ENCODE measurements around the gene RNF223.

GRCh38 chr1:1072849-1073742 is 1.0 kb downstream of the RNF223 start:
- no peak for TF ChIP-seq CTCF (IDR thresholded peaks at IDR 0.05)
- no peak for TF ChIP-seq SP1 (CRISPR knock-in tag; conservative IDR thresholded peaks at IDR 0.05)
- TF ChIP-seq, protein P1, sequence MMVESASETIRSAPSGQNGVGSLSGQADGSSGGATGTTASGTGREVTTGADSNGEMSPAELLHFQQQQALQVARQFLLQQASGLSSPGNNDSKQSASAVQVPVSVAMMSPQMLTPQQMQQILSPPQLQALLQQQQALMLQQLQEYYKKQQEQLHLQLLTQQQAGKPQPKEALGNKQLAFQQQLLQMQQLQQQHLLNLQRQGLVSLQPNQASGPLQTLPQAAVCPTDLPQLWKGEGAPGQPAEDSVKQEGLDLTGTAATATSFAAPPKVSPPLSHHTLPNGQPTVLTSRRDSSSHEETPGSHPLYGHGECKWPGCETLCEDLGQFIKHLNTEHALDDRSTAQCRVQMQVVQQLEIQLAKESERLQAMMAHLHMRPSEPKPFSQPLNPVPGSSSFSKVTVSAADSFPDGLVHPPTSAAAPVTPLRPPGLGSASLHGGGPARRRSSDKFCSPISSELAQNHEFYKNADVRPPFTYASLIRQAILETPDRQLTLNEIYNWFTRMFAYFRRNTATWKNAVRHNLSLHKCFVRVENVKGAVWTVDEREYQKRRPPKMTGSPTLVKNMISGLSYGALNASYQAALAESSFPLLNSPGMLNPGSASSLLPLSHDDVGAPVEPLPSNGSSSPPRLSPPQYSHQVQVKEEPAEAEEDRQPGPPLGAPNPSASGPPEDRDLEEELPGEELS (CRISPR knock-in tag; IDR thresholded peaks at IDR 0.05): no peak
- TF ChIP-seq TP53 (CRISPR knock-in tag; IDR thresholded peaks at IDR 0.05): no peak
- TF ChIP-seq ZNF671 (CRISPR knock-in tag; IDR thresholded peaks at IDR 0.05): no peak
- no peak for TF ChIP-seq NR1H2 (CRISPR knock-in tag; IDR thresholded peaks at IDR 0.05)
- TF ChIP-seq, protein P2, sequence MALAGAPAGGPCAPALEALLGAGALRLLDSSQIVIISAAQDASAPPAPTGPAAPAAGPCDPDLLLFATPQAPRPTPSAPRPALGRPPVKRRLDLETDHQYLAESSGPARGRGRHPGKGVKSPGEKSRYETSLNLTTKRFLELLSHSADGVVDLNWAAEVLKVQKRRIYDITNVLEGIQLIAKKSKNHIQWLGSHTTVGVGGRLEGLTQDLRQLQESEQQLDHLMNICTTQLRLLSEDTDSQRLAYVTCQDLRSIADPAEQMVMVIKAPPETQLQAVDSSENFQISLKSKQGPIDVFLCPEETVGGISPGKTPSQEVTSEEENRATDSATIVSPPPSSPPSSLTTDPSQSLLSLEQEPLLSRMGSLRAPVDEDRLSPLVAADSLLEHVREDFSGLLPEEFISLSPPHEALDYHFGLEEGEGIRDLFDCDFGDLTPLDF (CRISPR knock-in tag; IDR thresholded peaks at IDR 0.05): no peak
- TF ChIP-seq ZSCAN18 (CRISPR knock-in tag; IDR thresholded peaks at IDR 0.05): no peak
- TF ChIP-seq MLX (CRISPR knock-in tag; IDR thresholded peaks at IDR 0.05): no peak
- no peak for TF ChIP-seq ATF2 (CRISPR knock-in tag; IDR thresholded peaks at IDR 0.05; ENCODE audit: borderline replicate concordance, low read depth)
- TF ChIP-seq JUN (CRISPR knock-in tag; IDR thresholded peaks at IDR 0.05): no peak
- no peak for TF ChIP-seq ETV6 (CRISPR knock-in tag; IDR thresholded peaks at IDR 0.05)
- TF ChIP-seq, protein P3, sequence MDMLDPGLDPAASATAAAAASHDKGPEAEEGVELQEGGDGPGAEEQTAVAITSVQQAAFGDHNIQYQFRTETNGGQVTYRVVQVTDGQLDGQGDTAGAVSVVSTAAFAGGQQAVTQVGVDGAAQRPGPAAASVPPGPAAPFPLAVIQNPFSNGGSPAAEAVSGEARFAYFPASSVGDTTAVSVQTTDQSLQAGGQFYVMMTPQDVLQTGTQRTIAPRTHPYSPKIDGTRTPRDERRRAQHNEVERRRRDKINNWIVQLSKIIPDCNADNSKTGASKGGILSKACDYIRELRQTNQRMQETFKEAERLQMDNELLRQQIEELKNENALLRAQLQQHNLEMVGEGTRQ (CRISPR knock-in tag; IDR thresholded peaks at IDR 0.05): no peak
